H1 (cell line): ENCODE data around the gene POLR2F. TPM values are rescaled to one million over a fixed set of nuclear protein-coding genes. Genes with fewer than 3 reads are reported as not detected.
A peak's percentile ranks its signal among the peaks of the same experiment; 100 is the strongest.

ENCODE experiments used
- CTCF ChIA-PET: fragments of 300-600 bp; sonication (Branson Sonifier 250); formaldehyde crosslinking; loops from one replicate; lab custom pipeline; 2021; ENCODE audit not compliant: partially characterized antibody; lab: Charles Lee
- POLR2A ChIA-PET: fragments of 300-600 bp; sonication (Branson Sonifier 250); formaldehyde crosslinking; loops from one replicate; lab custom pipeline; 2021; ENCODE audit warnings: inconsistent platforms; ENCODE audit not compliant: partially characterized antibody; lab: Charles Lee
- DNase-seq, 2 experiments: peaks; one replicate each; pipeline versions ENCODE4 v3.0.0 to v3.0.0-alpha.2; 2010 to 2022; ENCODE audit warnings: low spot score in 2 of 2, low read depth in 1 of 2, mixed read lengths in 1 of 2
- FAIRE-seq: peaks from 2 replicates; lab custom pipeline; 2011; peaks lifted over from hg19 to GRCh38; lab: Jason Lieb, UNC
- H2AFZ ChIP-seq: 2 replicates; pipeline ENCODE4 v1.8.1; 2012; ENCODE audit warnings: low read length, inconsistent platforms
- H2AK5ac ChIP-seq: 2 replicates; pipeline ENCODE4 v1.6.1; 2013; ENCODE audit warnings: low read depth, low read length
- H2BK120ac ChIP-seq: replicated peaks from 2 replicates; pipeline ENCODE3; 2013; ENCODE audit warnings: low read depth, low read length, inconsistent platforms
- H2BK12ac ChIP-seq: 2 replicates; pipeline ENCODE4 v1.6.1; 2013; ENCODE audit warnings: low read depth, low read length
- H2BK15ac ChIP-seq: 2 replicates; pipeline ENCODE4 v1.6.1; 2013; ENCODE audit warnings: low read length
- H2BK20ac ChIP-seq: 2 replicates; pipeline ENCODE4 v1.6.1; 2013; ENCODE audit warnings: low read length
- H2BK5ac ChIP-seq: 2 replicates; pipeline ENCODE4 v1.6.1; 2013; ENCODE audit warnings: low read depth, low read length
- H3K14ac ChIP-seq: 2 replicates; pipeline ENCODE4 v1.6.1; 2013; ENCODE audit warnings: inconsistent platforms; ENCODE audit not compliant: insufficient read length
- H3K18ac ChIP-seq: 2 replicates; pipeline ENCODE4 v1.6.1; 2013; ENCODE audit warnings: low read length; ENCODE audit errors: extremely low read depth
- H3K23ac ChIP-seq: 2 replicates; pipeline ENCODE4 v1.6.1; 2013; ENCODE audit warnings: inconsistent platforms; ENCODE audit not compliant: insufficient read length
- H3K23me2 ChIP-seq: 2 replicates; pipeline ENCODE4 v1.6.1; 2013; ENCODE audit warnings: low read depth, low read length
- H3K27ac ChIP-seq: 2 replicates; pipeline ENCODE4 v1.6.1; 2011; ENCODE audit warnings: low read depth, low read length, inconsistent platforms
- H3K27me3 ChIP-seq, 4 experiments: replicated peaks in 1 of 4; 1 replicate in 1 of 4; 2 replicates in 3 of 4; pipeline versions ENCODE4 v1.6.1 to v1.8.1; 2011 to 2013; ENCODE audit warnings: low read length in 3 of 4, mild to moderate bottlenecking in 3 of 4, inconsistent platforms in 2 of 4, mixed read lengths in 2 of 4, moderate library complexity in 1 of 4; ENCODE audit not compliant: control insufficient read depth in 3 of 4, insufficient read depth in 3 of 4; ENCODE audit errors: extremely low read depth in 1 of 4
- H3K36me3 ChIP-seq, 4 experiments: 2 replicates each; pipeline versions ENCODE4 v1.6.1 to v1.8.1; 2011 to 2013; ENCODE audit warnings: mild to moderate bottlenecking in 4 of 4, low read length in 3 of 4, moderate library complexity in 2 of 4, control low read depth in 1 of 4, inconsistent platforms in 1 of 4; ENCODE audit not compliant: insufficient read depth in 4 of 4, control insufficient read depth in 2 of 4
- H3K4ac ChIP-seq: replicated peaks from 2 replicates; pipeline ENCODE3; 2013; ENCODE audit warnings: low read length, low read depth, mixed read lengths, inconsistent platforms; ENCODE audit not compliant: insufficient read length
- H3K4me1 ChIP-seq, 4 experiments: replicated peaks in 1 of 4; 1 replicate in 1 of 4; 2 replicates in 3 of 4; pipeline versions ENCODE4 v1.6.1 to v1.8.1; 2011 to 2013; ENCODE audit warnings: low read length in 3 of 4, inconsistent platforms in 2 of 4, mixed read lengths in 1 of 4; ENCODE audit not compliant: insufficient read depth in 4 of 4, control insufficient read depth in 3 of 4
- H3K4me2 ChIP-seq, 2 experiments: 2 replicates each; pipeline versions ENCODE4 v1.6.1 to v1.8.1; 2011 to 2013; ENCODE audit warnings: low read depth in 2 of 2, low read length in 2 of 2, control low read depth in 1 of 2, inconsistent platforms in 1 of 2, mild to moderate bottlenecking in 1 of 2; ENCODE audit not compliant: insufficient read depth in 1 of 2
- H3K4me3 ChIP-seq, 4 experiments: fragments of 200-600, 300-600 bp in 1 of 4; sonication (generic), shearing (Covaris generic), sonication (Bioruptor Twin) in 1 of 4; 2 replicates each; pipeline versions ENCODE4 v1.5.1 to v1.8.1; 2011 to 2016; ENCODE audit warnings: low read length in 4 of 4, low read depth in 3 of 4, control low read depth in 2 of 4, inconsistent platforms in 2 of 4, mild to moderate bottlenecking in 2 of 4, mixed read lengths in 1 of 4, moderate library complexity in 1 of 4; ENCODE audit not compliant: insufficient read depth in 2 of 4; ENCODE audit errors: extremely low read depth in 1 of 4
- H3K56ac ChIP-seq: replicated peaks from 2 replicates; pipeline ENCODE3; 2013; ENCODE audit warnings: low read depth, mild to moderate bottlenecking, mixed read lengths, low read length, inconsistent platforms; ENCODE audit not compliant: insufficient read length
- H3K79me1 ChIP-seq: 2 replicates; pipeline ENCODE4 v1.6.1; 2013; ENCODE audit warnings: low read depth, low read length, control low read depth
- H3K79me2 ChIP-seq, 2 experiments: 2 replicates each; pipeline versions ENCODE4 v1.6.1 to v1.8.1; 2012 to 2013; ENCODE audit warnings: low read length in 2 of 2, mild to moderate bottlenecking in 2 of 2, inconsistent platforms in 1 of 2; ENCODE audit not compliant: insufficient read depth in 2 of 2, control insufficient read depth in 1 of 2
- H3K9ac ChIP-seq, 4 experiments: replicated peaks in 1 of 4; 1 replicate in 1 of 4; 2 replicates in 3 of 4; pipeline versions ENCODE4 v1.6.1 to v1.8.1; 2011 to 2013; ENCODE audit warnings: low read depth in 3 of 4, low read length in 3 of 4, control low read depth in 2 of 4, mild to moderate bottlenecking in 2 of 4, moderate library complexity in 2 of 4, inconsistent platforms in 1 of 4; ENCODE audit errors: extremely low read depth in 1 of 4
- H3K9me3 ChIP-seq, 2 experiments: 2 replicates each; pipeline versions ENCODE4 v1.6.1 to v1.8.1; 2012 to 2013; ENCODE audit warnings: mild to moderate bottlenecking in 2 of 2, moderate library complexity in 2 of 2, control low read depth in 1 of 2, inconsistent platforms in 1 of 2, low read depth in 1 of 2, low read length in 1 of 2, mixed read lengths in 1 of 2; ENCODE audit not compliant: insufficient read depth in 2 of 2
- H4K20me1 ChIP-seq, 2 experiments: replicated peaks in 1 of 2; 2 replicates each; pipeline versions ENCODE3 to v1.8.1; 2011 to 2013; ENCODE audit warnings: inconsistent platforms in 2 of 2, low read length in 2 of 2, mild to moderate bottlenecking in 1 of 2; ENCODE audit not compliant: insufficient read depth in 2 of 2, control insufficient read depth in 1 of 2
- H4K5ac ChIP-seq: 2 replicates; pipeline ENCODE4 v1.6.1; 2013; ENCODE audit warnings: low read length, low read depth, mixed read lengths, inconsistent platforms; ENCODE audit not compliant: insufficient read length
- H4K8ac ChIP-seq: 2 replicates; pipeline ENCODE4 v1.8.0; 2013; ENCODE audit warnings: mild to moderate bottlenecking, moderate library complexity, low read length, inconsistent platforms; ENCODE audit not compliant: insufficient read depth; ENCODE audit errors: extremely low read depth
- H4K91ac ChIP-seq: replicated peaks from 2 replicates; pipeline ENCODE3; 2013; ENCODE audit warnings: low read length, mixed read lengths, inconsistent platforms; ENCODE audit not compliant: insufficient read length
- BACH1 ChIP-seq: IDR thresholded peaks from 2 replicates; pipeline ENCODE4 v1.6.1; 2012; ENCODE audit warnings: low read length, improper control_type of control experiment
- CHD2 ChIP-seq: IDR thresholded peaks from 2 replicates; pipeline ENCODE4 v1.6.1; 2012; ENCODE audit warnings: low read length, improper control_type of control experiment
- EP300 ChIP-seq, 2 experiments: IDR thresholded peaks; 1 replicate in 1 of 2; 2 replicates in 1 of 2; pipeline ENCODE4 v1.6.1; 2011 to 2012; ENCODE audit warnings: low read depth in 2 of 2, low read length in 2 of 2, mild to moderate bottlenecking in 2 of 2, borderline replicate concordance in 1 of 2, inconsistent platforms in 1 of 2, moderate library complexity in 1 of 2
- EZH2 ChIP-seq: fragments of 200-600 bp; sonication (generic); IDR thresholded peaks from 2 replicates; pipeline ENCODE4 v1.7.1; 2012; ENCODE audit warnings: low read depth, mild to moderate bottlenecking, moderate library complexity, low read length, inconsistent platforms; ENCODE audit not compliant: severe bottlenecking
- JUND ChIP-seq: IDR thresholded peaks from 2 replicates; pipeline ENCODE4 v1.6.1; 2011; ENCODE audit warnings: mild to moderate bottlenecking, improper control_type of control experiment, low read length
- MAFK ChIP-seq: IDR thresholded peaks from 2 replicates; pipeline ENCODE4 v1.6.1; 2012; ENCODE audit warnings: low read depth, mild to moderate bottlenecking, improper control_type of control experiment, low read length
- RNF2 ChIP-seq: fragments of 200-900, 300-1000 bp; sonication (generic); IDR thresholded peaks from 2 replicates; pipeline ENCODE4 v1.7.1; 2016; ENCODE audit warnings: borderline replicate concordance, low read depth, mild to moderate bottlenecking, antibody characterized with exemption, low read length; ENCODE audit not compliant: poor library complexity, severe bottlenecking; ENCODE audit errors: missing control alignments
- SIRT6 ChIP-seq: IDR thresholded peaks from one replicate; pipeline ENCODE4 v1.7.1; 2012; ENCODE audit warnings: low read length, inconsistent platforms
- TAF7 ChIP-seq: optimal IDR thresholded peaks from 2 replicates; pipeline ENCODE3; 2011; ENCODE audit warnings: low read depth, mild to moderate bottlenecking, inconsistent platforms, low read length, moderate library complexity, borderline replicate concordance
- WGBS, 2 experiments: shearing (Covaris generic) in 1 of 2; methylation state at CpG; one replicate each; pipeline versions ENCODE4 v1.1.6 to v1.1.7; 2013 to 2015; ENCODE audit warnings: low lambda C conversion rate in 2 of 2, mixed read lengths in 2 of 2, inconsistent platforms in 1 of 2, low coverage in 1 of 2, missing lambda C conversion rate in 1 of 2; ENCODE audit not compliant: insufficient replicate concordance in 2 of 2, insufficient coverage in 1 of 2, insufficient read length in 1 of 2; ENCODE audit errors: extremely low coverage in 1 of 2, missing lambda C conversion rate in 1 of 2; 5-methylcytosine and 5-hydroxymethylcytosine counted together
- polyA plus RNA-seq, 7 experiments: library from polyadenylated mRNA; depleted of rRNA in 3 of 7; stranded (reverse) in 5 of 7; unstranded in 2 of 7; fragments of >200 nt in 5 of 7; fragments of 200-250 nt in 2 of 7; gene quantifications; 1 replicate in 5 of 7; 2 replicates in 1 of 7; 4 replicates in 1 of 7; pipeline versions ENCODE4 v1.2.1 to v1.2.3, GENCODE V29; 2011 to 2013; ENCODE audit warnings: missing spikeins in 2 of 7, mixed read lengths in 2 of 7
- total RNA-seq: library from RNA; stranded (reverse); fragmentation: NEBNext Ultra II Directional; extraction: Animal tissue kit (Norgen Biotek cat#: 25700); gene quantifications from 2 replicates; pipeline ENCODE4 v1.2.1, GENCODE V29; 2021

Gene POLR2F
- total and polyA plus RNA-seq, 2 of the 8 experiments (the other 6 are each of a cell fraction or from before 2014, with no cell fraction given): 150 to 176 TPM

GRCh38 chr22:37999640-38000272 lies 46.3 kb downstream of the POLR2F start:
- no peak overlapping the region for H3K4me2 ChIP-seq
- H2BK120ac ChIP-seq: no peak overlapping the region

More at GRCh38 chr22:37999640-38000272, 46.3 kb downstream of the POLR2F start:
- DNase-seq: no peak
- peaks cover 0 to 23% (median 8%) of the 10 kb centered on the region in 4 experiments; a peak in 5 of 7 replicates for H3K4me1 ChIP-seq
- no peak for FAIRE-seq
- no peak overlapping the region for H3K56ac ChIP-seq
- no peaks in the 10 kb centered on the region for H3K9me3 ChIP-seq
- no peaks in the 10 kb centered on the region; a peak in 1 of 7 replicates for H3K27me3 ChIP-seq
- no peak overlapping the region for H4K91ac ChIP-seq
- H2BK20ac ChIP-seq: 0 out of 2 replicates have a peak overlapping the region, but pooled peaks have one; percentile 80
- no peak overlapping the region for H3K27ac ChIP-seq
- H3K79me2 ChIP-seq: no peaks in the 10 kb centered on the region
- H3K23ac ChIP-seq: no peak overlapping the region
- WGBS, 2 experiments: 80% methylated on average over 15 of the region's 16 CpGs; no CpG with 5 or more reads in 1 of the 2 experiments
- H3K36me3 ChIP-seq: no peaks in the 10 kb centered on the region
- H3K23me2 ChIP-seq: no peaks in the 10 kb centered on the region
- H3K4me3 ChIP-seq: no peak overlapping the region
- H2AFZ ChIP-seq: no peak overlapping the region
- H3K4ac ChIP-seq: no peak overlapping the region
- peak; percentile 17; the same call in 1 of the 2 replicates for TF ChIP-seq MAFK
- no peak for TF ChIP-seq RNF2
- peak; percentile 67 for TF ChIP-seq JUND
- no peak for TF ChIP-seq TAF7
- TF ChIP-seq EZH2: no peak
- no peak for TF ChIP-seq EP300 (IDR thresholded peaks at IDR 0.05; ENCODE audit: borderline replicate concordance in 1 of 2, low read depth in 2 of 2, low read length in 2 of 2)
- TF ChIP-seq BACH1: no peak
- no peak for TF ChIP-seq SIRT6
- no peak for TF ChIP-seq CHD2
- H3K79me1 ChIP-seq: no peaks in the 10 kb centered on the region
- peak overlapping the region; percentile 95; the same call in 1 of the 2 replicates for H2BK15ac ChIP-seq
- no peak overlapping the region for H4K5ac ChIP-seq
- H4K8ac ChIP-seq: no peak overlapping the region; the same call in 1 of the 2 replicates
- H2BK12ac ChIP-seq: peak overlapping the region; percentile 23; the same call in 1 of the 2 replicates
- no peak overlapping the region for H3K9ac ChIP-seq
- H2AK5ac ChIP-seq: no peak overlapping the region
- CTCF ChIA-PET: interaction anchor here (0.8 to 2.0 kb wide), 4 partner anchors 15 to 75 kb away, joined by 3 to 12 read pairs (median 5); partner anchors contain the start of gene SOX10
- H3K14ac ChIP-seq: no peak overlapping the region
- POLR2A ChIA-PET: no interaction called here
- H4K20me1 ChIP-seq: no peaks in the 10 kb centered on the region
- no peak overlapping the region for H2BK5ac ChIP-seq
- H3K18ac ChIP-seq: 0 out of 2 replicates have a peak overlapping the region, but pooled peaks have one; percentile 32
